ENCODE measurements around the gene PAFAH1B2.

Gene PAFAH1B2

DNA sequence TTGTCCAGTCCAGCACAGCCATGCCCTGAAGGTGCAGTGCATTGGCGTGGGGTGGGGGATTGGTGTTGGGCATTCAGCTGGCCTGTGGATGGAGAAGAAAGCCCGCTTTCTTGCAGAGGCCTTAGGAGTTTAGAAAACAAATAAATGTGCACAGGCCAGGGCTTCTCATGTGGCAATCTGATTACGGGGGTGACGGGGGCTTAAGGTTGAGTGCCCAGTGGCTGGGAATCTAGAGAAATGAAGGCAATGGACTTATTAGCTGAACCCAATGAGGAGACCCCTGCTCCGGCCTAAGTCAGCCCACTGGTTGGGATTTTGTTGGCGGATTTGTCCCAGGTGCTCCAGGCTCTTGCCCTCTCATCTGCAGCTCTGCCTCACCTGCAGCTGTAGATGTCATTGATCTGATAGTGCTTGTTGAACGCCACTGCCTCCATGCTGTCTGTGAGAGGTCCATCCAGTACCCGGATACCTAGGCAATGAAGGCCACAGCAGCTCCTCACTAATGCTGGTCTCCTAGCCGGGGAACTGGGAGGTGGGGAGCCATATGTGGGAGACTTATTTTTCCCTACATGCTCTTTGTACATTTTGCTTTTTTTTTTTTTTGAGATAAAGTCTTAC is 81.6 kb downstream of the PAFAH1B2 start:
- no peak overlapping the region for H3K27ac Mint-ChIP-seq
- peaks cover 40% of the 10 kb centered on the region for H3K4me1 Mint-ChIP-seq
- ATAC-seq (no peak), DNase-seq (no peak)
- H3K27me3 Mint-ChIP-seq, result no peaks in the 10 kb centered on the region
- no peak overlapping the region for H3K4me3 Mint-ChIP-seq
- no peaks in the 10 kb centered on the region for H3K9me3 Mint-ChIP-seq

Measured in stimulated activated naive CD8-positive, alpha-beta T cell treated with anti-CD3 and anti-CD28 coated beads, Interleukin-15, amount 100 ng/mL, for 72 hours (primary cell).